HG02870 (cell line): Measurements from ENCODE around the gene KCNMA1.

ENCODE experiments used
- ATAC-seq: cut with Tn5 transposase; IDR thresholded peaks from one replicate; pipeline ENCODE4 v1.9.1; 2021; ENCODE audit warnings: mild to moderate bottlenecking, moderate library complexity; ENCODE audit not compliant: unreplicated experiment

Gene KCNMA1

DNA sequence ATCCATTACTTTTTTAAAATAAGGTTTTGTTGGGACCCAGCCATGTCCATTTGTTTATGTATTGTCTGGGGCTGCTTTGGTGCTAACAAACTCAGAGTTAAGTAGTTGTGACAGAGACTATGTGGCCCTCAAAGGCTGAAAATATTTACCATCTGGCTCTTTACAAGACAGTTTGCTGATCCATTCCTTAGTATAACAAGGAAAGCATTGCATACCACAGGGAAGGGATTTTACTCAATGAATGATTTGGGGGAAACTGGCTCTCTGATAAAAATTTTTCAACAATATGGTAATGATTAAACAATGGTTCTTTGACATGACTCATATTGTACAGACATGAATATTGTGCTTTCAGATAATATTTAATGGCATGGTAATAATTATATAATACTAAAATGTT, 738.1 kb downstream of the KCNMA1 start:
- no peak for ATAC-seq

DNA sequence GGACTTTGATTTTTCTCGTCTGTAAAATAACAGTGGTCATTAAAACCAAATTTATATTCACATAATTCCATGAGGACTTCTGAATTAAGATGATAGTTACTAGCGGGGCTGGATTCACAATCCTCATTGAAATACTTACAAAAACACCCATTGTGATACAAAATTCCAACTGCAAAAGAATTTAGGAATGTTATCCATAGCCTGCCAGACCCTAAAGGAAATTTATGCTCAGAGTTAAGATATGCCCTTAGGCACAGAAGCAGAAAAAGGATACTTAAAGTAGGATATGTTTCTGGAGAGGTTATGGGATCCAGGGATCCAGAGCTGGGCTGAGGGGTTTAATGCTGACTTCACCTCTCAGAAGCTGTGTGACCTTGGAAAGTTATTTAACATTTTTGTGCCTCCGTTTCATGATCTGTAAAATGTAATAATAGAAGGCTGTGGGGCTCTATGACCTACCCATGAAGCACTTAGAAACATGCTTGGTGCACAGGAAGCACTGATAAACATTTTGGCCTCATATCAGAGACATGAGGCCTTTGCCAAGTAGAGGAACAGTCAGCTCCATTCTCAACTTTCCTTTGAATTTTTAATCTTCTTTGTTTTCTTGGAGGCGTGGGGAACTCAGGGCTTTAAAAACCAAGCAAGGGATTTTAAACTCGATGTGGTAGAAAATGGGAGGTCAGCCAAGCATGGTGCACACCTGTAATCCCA, 744.7 kb downstream of the KCNMA1 start:
- ATAC-seq, result no peak

DNA sequence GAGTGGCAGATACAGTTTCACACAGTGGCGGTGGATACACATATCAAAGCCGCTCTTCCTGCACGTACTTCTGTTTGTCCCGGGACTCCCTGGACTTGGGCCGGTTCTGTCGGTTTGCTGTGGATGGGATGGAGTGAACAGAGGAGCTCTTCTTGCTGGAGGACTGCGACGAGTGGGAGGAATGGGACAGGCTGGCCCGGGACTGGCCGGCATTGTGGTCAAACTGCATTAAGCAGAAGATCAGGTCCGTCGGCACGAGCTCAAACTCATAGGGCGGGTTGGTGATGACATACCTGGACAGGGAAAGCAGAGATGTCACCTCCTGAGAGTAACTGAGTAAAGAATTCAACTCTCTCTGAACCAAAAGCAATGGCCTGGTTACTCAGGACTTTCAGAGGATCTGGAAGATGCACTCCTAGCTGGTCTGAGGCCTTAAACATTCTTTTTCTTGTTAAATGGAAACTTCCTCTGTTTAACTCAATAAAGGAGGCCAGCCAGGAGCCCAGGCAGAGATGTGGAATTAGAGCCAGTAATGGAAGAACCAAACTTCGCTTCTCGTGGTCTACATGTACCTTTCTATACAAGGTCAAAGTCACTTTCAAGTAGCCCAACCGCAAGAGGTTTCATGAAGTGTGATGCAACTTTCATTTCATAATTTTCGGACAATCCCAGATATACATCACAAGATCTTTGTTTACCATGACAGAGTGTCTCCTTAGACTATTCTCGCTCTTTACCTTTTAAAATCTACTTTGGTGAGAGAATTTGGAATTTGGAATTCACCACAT, 750.2 kb downstream of the KCNMA1 start:
- ATAC-seq, result no peak

GRCh38 chr10:76885816-76886215, 751.8 kb downstream of the KCNMA1 start:
- ATAC-seq, result no peak

DNA sequence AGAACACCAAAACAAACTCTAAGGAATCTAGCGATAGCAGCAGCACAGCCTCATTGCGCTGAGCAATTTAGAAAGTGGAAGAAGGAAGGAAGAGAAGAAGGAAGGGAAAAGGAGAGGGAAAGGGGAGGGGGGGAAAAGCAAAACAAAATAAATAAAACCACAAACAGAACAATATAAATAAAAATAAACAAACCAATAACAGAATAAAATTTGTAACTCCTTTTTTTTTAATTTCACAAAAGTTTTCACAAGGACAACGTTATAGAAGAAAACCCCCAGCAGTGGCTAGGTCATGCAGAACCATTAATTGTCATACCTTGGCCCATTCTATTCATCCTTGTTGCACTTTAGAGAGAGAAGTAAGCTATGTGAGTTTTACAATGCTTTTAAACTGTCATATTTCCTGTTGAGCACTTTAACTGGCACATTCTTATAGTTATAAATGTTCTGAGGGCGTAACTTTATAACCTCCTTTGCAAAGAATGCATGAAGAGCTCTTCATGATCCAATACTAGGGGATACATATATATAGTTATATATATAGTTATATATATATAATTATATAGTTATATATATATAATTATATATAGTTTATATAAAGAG, 752.8 kb downstream of the KCNMA1 start:
- ATAC-seq, result no peak

DNA sequence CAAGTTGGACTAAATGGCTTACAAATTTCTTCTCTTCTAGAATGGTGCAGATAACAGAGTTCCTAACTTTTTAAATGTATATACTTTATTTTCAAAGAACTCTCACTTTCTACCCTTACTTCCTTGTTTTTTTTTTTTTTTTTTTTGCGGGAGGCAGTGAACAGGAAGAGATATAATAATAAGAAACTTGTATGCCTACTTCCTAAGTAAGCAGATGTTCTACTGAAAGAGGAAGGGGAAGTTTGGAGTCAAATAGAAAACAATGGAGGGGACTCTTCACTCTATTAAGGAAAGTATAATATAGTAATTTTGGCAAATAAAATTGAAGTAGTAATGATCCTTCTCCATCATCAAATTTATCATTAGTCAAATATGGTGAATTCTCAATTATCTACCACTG, 754.0 kb downstream of the KCNMA1 start:
- no peak for ATAC-seq

DNA sequence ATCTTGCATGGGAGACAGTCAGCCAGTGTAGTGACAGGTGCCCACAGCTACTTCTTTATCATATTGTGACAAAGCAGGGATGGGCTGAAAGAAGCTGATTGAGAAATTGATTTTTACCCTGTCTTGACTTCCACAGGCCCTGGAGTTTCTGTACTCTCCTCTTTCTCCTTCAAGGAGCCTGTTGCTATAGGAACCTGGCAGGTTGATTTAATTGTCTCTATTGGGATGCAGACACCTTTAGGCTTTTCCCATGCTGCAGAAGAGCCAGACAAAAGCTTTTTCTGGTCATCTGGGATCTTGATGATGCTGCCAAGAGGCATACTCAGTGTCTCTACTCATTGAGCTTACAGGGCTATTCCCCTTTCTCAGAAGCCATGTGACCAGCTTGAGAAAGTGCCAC, 754.8 kb downstream of the KCNMA1 start:
- no peak for ATAC-seq

DNA sequence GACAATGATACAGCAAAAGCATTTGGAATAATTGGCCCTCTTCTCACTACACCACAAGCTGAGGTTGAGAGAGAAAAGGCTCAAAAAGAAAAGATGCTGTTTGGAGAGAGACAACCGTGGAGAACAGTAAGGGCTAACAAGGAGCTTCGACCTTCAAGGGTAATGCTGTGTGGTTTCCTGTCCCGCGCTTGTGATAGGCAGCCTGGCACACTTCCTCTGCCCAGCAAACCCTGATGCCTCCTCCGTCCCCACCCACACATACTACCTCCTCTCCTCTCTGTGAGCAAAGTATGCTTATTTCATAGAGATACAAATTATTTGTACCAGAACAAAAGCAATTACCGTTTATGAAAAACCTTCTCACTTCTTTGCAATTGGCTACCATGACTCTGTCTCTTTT, 755.4 kb downstream of the KCNMA1 start:
- peak; percentile 32 for ATAC-seq

GRCh38 chr10:76881477-76882220, 756.0 kb downstream of the KCNMA1 start:
- ATAC-seq, result peak; percentile 92

- no peak for ATAC-seq
Observed at GRCh38 chr10:76880931-76881330, 756.7 kb downstream of the KCNMA1 start.

GRCh38 chr10:76879116-76879913, 758.3 kb downstream of the KCNMA1 start:
- ATAC-seq, result no peak

DNA sequence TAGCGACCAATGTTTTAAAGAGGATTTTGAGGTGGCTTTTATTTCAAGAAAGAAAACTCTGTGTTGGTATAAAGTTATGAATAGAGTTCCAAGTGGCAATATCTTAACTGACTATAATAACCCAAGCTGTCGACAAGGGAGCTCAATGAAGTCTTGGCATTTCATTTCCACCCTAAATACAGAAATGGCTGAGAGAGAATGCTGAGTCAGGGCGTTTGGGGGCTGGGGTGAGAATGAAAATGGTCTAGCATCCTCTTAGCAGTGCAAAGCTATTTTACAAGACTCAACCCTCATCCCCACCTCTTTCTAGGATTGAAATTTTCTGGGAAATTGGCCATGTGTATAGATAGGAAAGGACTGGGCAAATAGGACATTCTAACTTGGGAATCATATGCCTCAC, 759.1 kb downstream of the KCNMA1 start:
- no peak for ATAC-seq

GRCh38 chr10:76874896-76875295, 762.7 kb downstream of the KCNMA1 start:
- no peak for ATAC-seq

DNA sequence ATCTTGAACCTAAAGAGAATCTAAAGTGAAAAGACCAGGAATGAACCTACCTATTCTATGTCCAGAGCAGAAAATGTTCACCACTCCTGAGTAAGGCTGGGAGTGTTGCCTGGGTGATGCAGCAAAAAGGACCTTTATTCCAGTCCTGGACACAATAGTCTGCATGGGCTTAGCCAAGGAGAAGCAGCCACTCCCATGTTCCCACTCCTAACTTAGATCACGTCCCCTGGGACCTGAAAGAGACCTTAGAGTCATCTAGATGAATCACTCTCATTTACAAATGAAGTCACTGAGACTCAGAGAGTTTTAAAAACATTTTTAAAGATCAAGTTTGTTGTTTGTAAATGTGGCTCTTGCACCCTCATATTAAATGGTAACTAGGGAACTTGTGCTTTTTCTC, 763.4 kb downstream of the KCNMA1 start:
- ATAC-seq, result no peak

GRCh38 chr10:76871697-76872295, 765.8 kb downstream of the KCNMA1 start:
- ATAC-seq, result no peak

DNA sequence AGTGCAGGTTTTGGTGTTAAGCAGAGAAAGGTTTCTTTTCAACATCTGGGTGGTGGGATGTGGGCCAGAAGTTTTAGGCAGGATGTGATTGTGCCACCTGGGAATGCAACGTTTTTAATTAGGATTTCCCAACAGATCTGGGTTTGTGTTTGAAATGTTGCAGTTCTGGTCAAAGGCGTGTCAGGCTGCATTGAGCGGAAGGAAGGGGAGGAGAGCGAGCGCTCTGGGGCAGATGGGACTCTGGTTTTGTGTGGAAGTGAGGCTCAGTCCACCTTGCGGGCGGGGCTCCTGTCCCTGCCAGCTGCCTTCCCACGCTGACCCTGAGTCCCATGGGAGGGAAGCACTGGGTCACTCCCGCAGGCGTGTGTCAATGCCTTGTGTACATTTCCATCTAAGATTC, 767.7 kb downstream of the KCNMA1 start:
- ATAC-seq, result no peak

- no peak for ATAC-seq
Observed at GRCh38 chr10:76868098-76868977, 769.3 kb downstream of the KCNMA1 start.

DNA sequence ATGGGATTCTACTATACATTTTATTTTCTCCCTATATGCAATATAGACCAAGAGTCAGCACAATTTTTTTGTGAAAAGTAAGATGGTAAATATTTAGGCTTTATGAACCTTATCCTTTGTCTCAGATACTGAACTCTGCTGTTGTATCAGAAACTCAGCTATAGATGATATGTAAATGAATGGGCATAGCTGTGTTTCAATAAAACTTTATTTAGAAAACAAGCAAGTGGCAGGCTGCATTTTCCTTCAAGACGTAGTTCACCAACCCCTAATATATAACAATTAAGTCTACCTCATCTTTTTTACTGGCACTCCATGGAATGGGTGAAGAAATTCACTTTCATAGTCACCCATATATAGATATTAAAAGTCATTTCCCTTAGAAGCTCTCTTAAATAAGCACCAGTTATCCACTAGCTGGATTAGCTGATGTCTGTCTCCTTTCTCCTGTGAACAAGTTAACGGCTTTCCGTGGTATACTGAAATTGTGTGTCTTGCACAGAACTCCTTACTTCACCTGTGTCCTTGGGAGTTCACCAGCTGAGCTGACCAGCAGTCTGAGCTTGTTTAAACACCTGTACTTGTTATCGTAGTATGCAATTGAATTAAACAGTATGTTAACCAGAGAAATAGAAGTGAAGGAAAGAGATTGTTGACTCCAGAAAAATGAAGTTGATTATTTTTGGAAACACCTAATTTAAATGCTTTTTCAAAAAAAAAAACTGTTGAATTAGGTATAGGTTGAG, 770.6 kb downstream of the KCNMA1 start:
- no peak for ATAC-seq
